HepG2 (cell line): Measurements from ENCODE around the gene ZNF865. TPM values are rescaled to one million over a fixed set of nuclear protein-coding genes. Genes with fewer than 3 reads are reported as not detected.

Source experiments
- DPF2 ChIP-seq: sonication (generic); formaldehyde crosslinking; IDR thresholded peaks from 2 replicates; pipeline ENCODE4 v1.4.0; 2020; ENCODE audit warnings: mild to moderate bottlenecking, low read depth, missing genetic modification reagents, borderline replicate concordance
- EZH2 ChIP-seq: conservative IDR thresholded peaks from 2 replicates; pipeline ENCODE4 v1.6.1; 2012; ENCODE audit warnings: mild to moderate bottlenecking, low read depth, low read length, moderate library complexity
- HCFC1 ChIP-seq: fragments of 150-350 bp; IDR thresholded peaks from 2 replicates; pipeline ENCODE4 v1.6.1; 2014; ENCODE audit warnings: low read depth, low read length
- HNF1B ChIP-seq: sonication (generic); formaldehyde crosslinking; IDR thresholded peaks from 2 replicates; pipeline ENCODE4 v1.5.1; 2020; ENCODE audit warnings: mild to moderate bottlenecking, moderate library complexity, missing genetic modification reagents
- LRRFIP1 ChIP-seq: sonication (generic); formaldehyde crosslinking; conservative IDR thresholded peaks from 2 replicates; pipeline ENCODE4 v1.4.0; 2020; ENCODE audit warnings: missing genetic modification reagents
- NR2F2 ChIP-seq: IDR thresholded peaks from 2 replicates; pipeline ENCODE4 v1.6.1; 2012; ENCODE audit warnings: low read depth, inconsistent platforms, borderline replicate concordance
- PATZ1 ChIP-seq: sonication (generic); formaldehyde crosslinking; IDR thresholded peaks from 2 replicates; pipeline ENCODE4 v1.4.0; 2020; ENCODE audit warnings: missing genetic modification reagents
- PAXIP1 ChIP-seq: sonication (generic); formaldehyde crosslinking; conservative IDR thresholded peaks from 2 replicates; pipeline ENCODE4 v1.4.0; 2020; ENCODE audit warnings: mild to moderate bottlenecking, missing genetic modification reagents, moderate library complexity
- POLR2A ChIP-seq, 2 experiments: IDR thresholded peaks; 2 replicates each; pipeline ENCODE4 v1.6.1; 2011; ENCODE audit warnings: low read depth in 2 of 2, low read length in 2 of 2, mild to moderate bottlenecking in 1 of 2, moderate library complexity in 1 of 2; ENCODE audit not compliant: insufficient read depth in 1 of 2
- PTBP1 ChIP-seq: fragments of 200-400 bp; formaldehyde crosslinking; IDR thresholded peaks from 2 replicates; pipeline ENCODE4 v1.6.1; 2018; ENCODE audit warnings: low read length, low read depth; ENCODE audit not compliant: poor library complexity, severe bottlenecking
- SIX4 ChIP-seq: sonication (generic); formaldehyde crosslinking; IDR thresholded peaks from 2 replicates; pipeline ENCODE4 v1.4.0; 2020; ENCODE audit warnings: missing genetic modification reagents
- UBTF ChIP-seq: sonication (generic); formaldehyde crosslinking; IDR thresholded peaks from 2 replicates; pipeline ENCODE4 v1.4.0; 2020; ENCODE audit warnings: mild to moderate bottlenecking, missing genetic modification reagents
- YEATS4 ChIP-seq: sonication (generic); formaldehyde crosslinking; IDR thresholded peaks from 2 replicates; pipeline ENCODE4 v1.4.0; 2020; ENCODE audit warnings: missing genetic modification reagents, borderline replicate concordance
- ZFP82 ChIP-seq: sonication (generic); formaldehyde crosslinking; IDR thresholded peaks from 2 replicates; pipeline ENCODE4 v1.5.1; 2020; ENCODE audit warnings: mild to moderate bottlenecking, missing genetic modification reagents, borderline replicate concordance
- ZFX ChIP-seq: sonication (generic); formaldehyde crosslinking; IDR thresholded peaks from 2 replicates; pipeline ENCODE4 v1.4.0; 2020; ENCODE audit warnings: mild to moderate bottlenecking, low read depth, missing genetic modification reagents, moderate library complexity
- ZFY ChIP-seq: sonication (generic); formaldehyde crosslinking; IDR thresholded peaks from 2 replicates; pipeline ENCODE4 v1.4.0; 2020; ENCODE audit warnings: missing genetic modification reagents
- ZNF501 ChIP-seq: sonication (generic); formaldehyde crosslinking; IDR thresholded peaks from 2 replicates; pipeline ENCODE4 v1.5.1; 2020; ENCODE audit warnings: mild to moderate bottlenecking, moderate library complexity, missing genetic modification reagents
- ZNF724P ChIP-seq: sonication (generic); formaldehyde crosslinking; IDR thresholded peaks from 2 replicates; pipeline ENCODE4 v1.8.0; 2022; ENCODE audit warnings: missing genetic modification reagents, borderline replicate concordance
- polyA plus RNA-seq, 8 experiments: library from polyadenylated mRNA; depleted of rRNA in 3 of 8; stranded (reverse) in 7 of 8; unstranded in 1 of 8; fragments of >200 nt; fragmentation: Illumina TruSeq in 4 of 8; extraction: Trizol in 4 of 8; gene quantifications; 2 replicates each; pipeline versions ENCODE4 v1.2.1 to v1.2.3, GENCODE V29; 2011 to 2016; ENCODE audit warnings: low read depth in 4 of 8, missing spikeins in 1 of 8, mixed read lengths in 1 of 8; ENCODE audit not compliant: insufficient read depth in 1 of 8
- total RNA-seq, 5 experiments: library from RNA; depleted of rRNA; stranded (reverse); fragments of >200 nt; fragmentation: Illumina TruSeq; extraction: Trizol; gene quantifications; 2 replicates each; pipeline ENCODE4 v1.2.3, GENCODE V29; 2016; ENCODE audit warnings: low read depth in 1 of 5

Gene ZNF865
- total and polyA plus RNA-seq, 2 of the 13 experiments (the other 11 are each of a cell fraction or from before 2014, with no cell fraction given), result 0.93 to 1.0 TPM

- 0 out of 2 replicates have a peak, but pooled peaks have one; percentile 17 for TF ChIP-seq PAXIP1
- TF ChIP-seq EZH2, result no peak
- peak; percentile 96 for TF ChIP-seq PATZ1
- TF ChIP-seq DPF2 (CRISPR knock-in tag), result no peak
- peak; percentile 48; the same call in 1 of the 2 replicates for TF ChIP-seq HCFC1
- peak; percentile 79 for TF ChIP-seq ZFX
- no peak for TF ChIP-seq ZNF724P (CRISPR knock-in tag)
- TF ChIP-seq NR2F2, result peak; percentile 34; the same call in 1 of the 2 replicates
- TF ChIP-seq YEATS4 (CRISPR knock-in tag), result peak; percentile 79; the same call in 1 of the 2 replicates
- TF ChIP-seq ZNF501 (CRISPR knock-in tag), result no peak
- TF ChIP-seq PTBP1, result no peak
- TF ChIP-seq HNF1B (CRISPR knock-in tag), result no peak
- no peak for TF ChIP-seq ZFP82 (CRISPR knock-in tag)
- TF ChIP-seq ZFY (CRISPR knock-in tag), result peak; percentile 70
- peak in 1 of 2 experiments; percentile 23; a peak in 2 of 4 replicates for TF ChIP-seq POLR2A (IDR thresholded peaks at IDR 0.05; ENCODE audit: insufficient read depth in 1 of 2, low read depth in 2 of 2, low read length in 2 of 2)
- TF ChIP-seq SIX4, result no peak
- no peak for TF ChIP-seq LRRFIP1 (CRISPR knock-in tag)
- TF ChIP-seq UBTF (CRISPR knock-in tag), result peak; percentile 92
Observed at GRCh38 chr19:55580628-55581144, 24.8 kb upstream of the ZNF865 start, which contains the start of gene ZNF579 (continued).
